K562 (cell line): ENCODE results near the gene TMEM273. TPM values are rescaled to one million over a fixed set of nuclear protein-coding genes. Genes with fewer than 3 reads are reported as not detected.

Source experiments
- ASH1L ChIP-seq: fragments of 450-650 bp; IDR thresholded peaks from 2 replicates; pipeline ENCODE4 v1.6.1; 2018; ENCODE audit warnings: borderline replicate concordance, mild to moderate bottlenecking, low read depth; ENCODE audit not compliant: partially characterized antibody
- CHD2 ChIP-seq: IDR thresholded peaks from 2 replicates; pipeline ENCODE4 v1.6.1; 2011; ENCODE audit warnings: low read depth, low read length
- CREB1 ChIP-seq, 2 experiments: sonication (generic) in 1 of 2; formaldehyde crosslinking in 1 of 2; IDR thresholded peaks; 2 replicates each; pipeline versions ENCODE4 v1.6.1 to v1.8.0; 2012 to 2022; ENCODE audit warnings: inconsistent platforms in 1 of 2, mild to moderate bottlenecking in 1 of 2, missing genetic modification reagents in 1 of 2, moderate library complexity in 1 of 2
- GATAD2B ChIP-seq: fragments of 450-650 bp; IDR thresholded peaks from 2 replicates; pipeline ENCODE4 v1.6.1; 2017; ENCODE audit warnings: mild to moderate bottlenecking, borderline replicate concordance
- KAT8 ChIP-seq: fragments of 450-650 bp; IDR thresholded peaks from 2 replicates; pipeline ENCODE4 v1.6.1; 2016; ENCODE audit warnings: low read depth, mild to moderate bottlenecking
- MXI1 ChIP-seq: IDR thresholded peaks from 2 replicates; pipeline ENCODE4 v1.6.1; 2011; ENCODE audit warnings: low read depth, mild to moderate bottlenecking, improper control_type of control experiment, low read length
- NCOA2 ChIP-seq, 2 experiments: fragments of 450-650 bp; IDR thresholded peaks; 2 replicates each; pipeline ENCODE4 v1.6.1; 2018; ENCODE audit warnings: mild to moderate bottlenecking in 2 of 2, moderate library complexity in 1 of 2; ENCODE audit not compliant: partially characterized antibody in 2 of 2
- NR2C1 ChIP-seq, 2 experiments: fragments of 450-650 bp; IDR thresholded peaks; 2 replicates each; pipeline ENCODE4 v1.6.1; 2017; ENCODE audit warnings: mild to moderate bottlenecking in 2 of 2, antibody characterized with exemption in 1 of 2, inconsistent platforms in 1 of 2, missing compliant biosample characterization in 1 of 2, missing genetic modification characterization in 1 of 2
- PURB ChIP-seq: sonication (generic); formaldehyde crosslinking; IDR thresholded peaks from 2 replicates; pipeline ENCODE4 v1.9.0; 2021; ENCODE audit warnings: low read depth, mild to moderate bottlenecking, missing genetic modification reagents
- RBM14 ChIP-seq: fragments of 200-400 bp; formaldehyde crosslinking; IDR thresholded peaks from 2 replicates; pipeline ENCODE4 v1.6.1; 2018; ENCODE audit warnings: low read depth, mild to moderate bottlenecking, low read length, moderate library complexity, borderline replicate concordance; ENCODE audit not compliant: insufficient read depth
- SMARCA4 ChIP-seq: fragments of 450-650 bp; IDR thresholded peaks from 2 replicates; pipeline ENCODE4 v1.6.1; 2016
- SMARCE1 ChIP-seq: fragments of 450-650 bp; IDR thresholded peaks from 2 replicates; pipeline ENCODE4 v1.7.1; 2016; ENCODE audit warnings: mild to moderate bottlenecking
- SRSF3 ChIP-seq: fragments of 200-400 bp; formaldehyde crosslinking; IDR thresholded peaks from 2 replicates; pipeline ENCODE4 v1.6.1; 2016; ENCODE audit warnings: mild to moderate bottlenecking, low read length, moderate library complexity; ENCODE audit not compliant: insufficient read depth
- TCF7L2 ChIP-seq: fragments of 150-350 bp; IDR thresholded peaks from 2 replicates; pipeline ENCODE4 v1.6.1; 2016; ENCODE audit warnings: low read depth, mild to moderate bottlenecking, low read length, moderate library complexity
- YBX1 ChIP-seq: fragments of 450-650 bp; IDR thresholded peaks from 2 replicates; pipeline ENCODE4 v1.7.1; 2016; ENCODE audit warnings: mild to moderate bottlenecking
- ZNF212 ChIP-seq: fragments of 450-650 bp; formaldehyde crosslinking; IDR thresholded peaks from 2 replicates; pipeline ENCODE4 v1.4.0; 2020; ENCODE audit warnings: mild to moderate bottlenecking
- ZNF23 ChIP-seq: fragments of 250-450 bp; sonication (Bioruptor Pico); IDR thresholded peaks from 2 replicates; pipeline ENCODE4 v1.4.0; 2020; ENCODE audit warnings: mild to moderate bottlenecking
- ZNF384 ChIP-seq: IDR thresholded peaks from 2 replicates; pipeline ENCODE4 v1.6.1; 2012; ENCODE audit warnings: low read depth, low read length, improper control_type of control experiment
- ZNF445 ChIP-seq: fragments of 250-450 bp; sonication (Bioruptor Pico); IDR thresholded peaks from 2 replicates; pipeline ENCODE4 v1.4.0; 2020; ENCODE audit warnings: low read depth, mild to moderate bottlenecking, moderate library complexity
- ZNF507 ChIP-seq: conservative IDR thresholded peaks from 2 replicates; pipeline ENCODE4 v1.6.1; 2017; ENCODE audit warnings: missing genetic modification characterization, missing compliant biosample characterization
- ZNF583 ChIP-seq: fragments of 250-450 bp; sonication (Bioruptor Pico); IDR thresholded peaks from 2 replicates; pipeline ENCODE4 v1.4.0; 2020
- polyA plus RNA-seq, 8 experiments: library from polyadenylated mRNA; depleted of rRNA in 4 of 8; stranded (reverse) in 5 of 8; unstranded in 3 of 8; fragments of >200 nt; fragmentation: Nextera tagmentation in 2 of 8; fragmentation: Illumina TruSeq in 1 of 8; extraction: Ambion mirVana in 2 of 8; extraction: Trizol in 1 of 8; gene quantifications; 2 replicates each; pipeline versions ENCODE4 v1.2.1 to v1.2.3, GENCODE V29; 2011 to 2014; ENCODE audit warnings: inconsistent platforms in 1 of 8, missing spikeins in 1 of 8
- total RNA-seq, 7 experiments: library from RNA; depleted of rRNA in 6 of 7; stranded (reverse); fragments of >200 nt in 6 of 7; fragmentation: Illumina TruSeq in 2 of 7; extraction: Trizol in 2 of 7; gene quantifications; 2 replicates each; pipeline versions ENCODE4 v1.2.1 to v1.2.3, GENCODE V29; 2011 to 2021; ENCODE audit warnings: low replicate concordance in 1 of 7
- TF ChIP-seq, protein P1 (sequence below): fragments of 250-450 bp; sonication (Bioruptor Pico); IDR thresholded peaks from 2 replicates; pipeline ENCODE4 v1.9.0; 2021; ENCODE audit warnings: mild to moderate bottlenecking, inconsistent platforms
- TF ChIP-seq, protein P2 (sequence below): fragments of 250-450 bp; sonication (Bioruptor Pico); IDR thresholded peaks from 2 replicates; pipeline ENCODE4 v1.4.0; 2020; ENCODE audit warnings: mild to moderate bottlenecking, moderate library complexity
- TF ChIP-seq, protein P3 (sequence below): fragments of 250-450 bp; sonication (Bioruptor Pico); IDR thresholded peaks from 2 replicates; pipeline ENCODE4 v1.8.0; 2022; ENCODE audit warnings: moderate library complexity, mild to moderate bottlenecking, inconsistent platforms

TMEM273 gene
- total and polyA plus RNA-seq, 9 of the 15 experiments (the other 6 are each of a cell fraction or from before 2014, with no cell fraction given): 39.2 to 131 (median 95.6) TPM

DNA sequence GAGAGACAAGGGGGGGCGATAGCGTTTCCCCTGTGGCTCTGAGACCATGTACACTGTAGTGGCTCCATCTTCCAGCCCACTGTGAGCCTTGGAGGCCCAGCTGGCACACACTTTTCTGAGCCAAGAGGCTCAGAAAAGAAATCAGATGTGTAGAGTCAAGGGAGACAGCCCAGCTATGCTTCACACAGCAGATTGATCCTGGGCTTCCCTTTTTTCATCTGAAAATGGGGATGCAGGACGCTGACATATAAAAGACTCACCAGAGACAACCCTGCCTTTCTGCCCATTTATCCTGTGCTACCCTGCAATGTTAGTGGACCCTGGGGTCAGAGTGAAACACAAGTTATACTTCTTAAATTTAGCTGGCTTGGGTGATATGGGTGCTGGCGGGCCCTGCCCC is 14.3 kb downstream of the TMEM273 start (continued):
- TF ChIP-seq, protein P1, sequence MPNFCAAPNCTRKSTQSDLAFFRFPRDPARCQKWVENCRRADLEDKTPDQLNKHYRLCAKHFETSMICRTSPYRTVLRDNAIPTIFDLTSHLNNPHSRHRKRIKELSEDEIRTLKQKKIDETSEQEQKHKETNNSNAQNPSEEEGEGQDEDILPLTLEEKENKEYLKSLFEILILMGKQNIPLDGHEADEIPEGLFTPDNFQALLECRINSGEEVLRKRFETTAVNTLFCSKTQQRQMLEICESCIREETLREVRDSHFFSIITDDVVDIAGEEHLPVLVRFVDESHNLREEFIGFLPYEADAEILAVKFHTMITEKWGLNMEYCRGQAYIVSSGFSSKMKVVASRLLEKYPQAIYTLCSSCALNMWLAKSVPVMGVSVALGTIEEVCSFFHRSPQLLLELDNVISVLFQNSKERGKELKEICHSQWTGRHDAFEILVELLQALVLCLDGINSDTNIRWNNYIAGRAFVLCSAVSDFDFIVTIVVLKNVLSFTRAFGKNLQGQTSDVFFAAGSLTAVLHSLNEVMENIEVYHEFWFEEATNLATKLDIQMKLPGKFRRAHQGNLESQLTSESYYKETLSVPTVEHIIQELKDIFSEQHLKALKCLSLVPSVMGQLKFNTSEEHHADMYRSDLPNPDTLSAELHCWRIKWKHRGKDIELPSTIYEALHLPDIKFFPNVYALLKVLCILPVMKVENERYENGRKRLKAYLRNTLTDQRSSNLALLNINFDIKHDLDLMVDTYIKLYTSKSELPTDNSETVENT (CRISPR knock-in tag): no peak
- TF ChIP-seq ZNF507 (tag) (no peak), KAT8 (no peak), ZNF445 (CRISPR knock-in tag) (no peak), MXI1 (no peak), ZNF384 (no peak), SMARCA4 (no peak), TCF7L2 (no peak), SMARCE1 (no peak), ZNF212 (CRISPR knock-in tag) (no peak), PURB (CRISPR knock-in tag) (no peak), ZNF23 (CRISPR knock-in tag) (no peak), CHD2 (0 out of 2 replicates have a peak, but pooled peaks have one; percentile 29), SRSF3 (no peak), GATAD2B (no peak), RBM14 (no peak), NR2C1 (IDR thresholded peaks at IDR 0.05) (no peak), NR2C1 (tag; IDR thresholded peaks at IDR 0.05) (no peak), CREB1 (IDR thresholded peaks at IDR 0.05) (no peak), CREB1 (CRISPR knock-in tag; IDR thresholded peaks at IDR 0.05) (peak; percentile 5; the same call in 1 of the 2 replicates), ASH1L (no peak), YBX1 (no peak), NCOA2 (IDR thresholded peaks at IDR 0.05; ENCODE audit: partially characterized antibody in 2 of 2) (no peak), ZNF583 (CRISPR knock-in tag) (no peak)
- TF ChIP-seq, protein P2, sequence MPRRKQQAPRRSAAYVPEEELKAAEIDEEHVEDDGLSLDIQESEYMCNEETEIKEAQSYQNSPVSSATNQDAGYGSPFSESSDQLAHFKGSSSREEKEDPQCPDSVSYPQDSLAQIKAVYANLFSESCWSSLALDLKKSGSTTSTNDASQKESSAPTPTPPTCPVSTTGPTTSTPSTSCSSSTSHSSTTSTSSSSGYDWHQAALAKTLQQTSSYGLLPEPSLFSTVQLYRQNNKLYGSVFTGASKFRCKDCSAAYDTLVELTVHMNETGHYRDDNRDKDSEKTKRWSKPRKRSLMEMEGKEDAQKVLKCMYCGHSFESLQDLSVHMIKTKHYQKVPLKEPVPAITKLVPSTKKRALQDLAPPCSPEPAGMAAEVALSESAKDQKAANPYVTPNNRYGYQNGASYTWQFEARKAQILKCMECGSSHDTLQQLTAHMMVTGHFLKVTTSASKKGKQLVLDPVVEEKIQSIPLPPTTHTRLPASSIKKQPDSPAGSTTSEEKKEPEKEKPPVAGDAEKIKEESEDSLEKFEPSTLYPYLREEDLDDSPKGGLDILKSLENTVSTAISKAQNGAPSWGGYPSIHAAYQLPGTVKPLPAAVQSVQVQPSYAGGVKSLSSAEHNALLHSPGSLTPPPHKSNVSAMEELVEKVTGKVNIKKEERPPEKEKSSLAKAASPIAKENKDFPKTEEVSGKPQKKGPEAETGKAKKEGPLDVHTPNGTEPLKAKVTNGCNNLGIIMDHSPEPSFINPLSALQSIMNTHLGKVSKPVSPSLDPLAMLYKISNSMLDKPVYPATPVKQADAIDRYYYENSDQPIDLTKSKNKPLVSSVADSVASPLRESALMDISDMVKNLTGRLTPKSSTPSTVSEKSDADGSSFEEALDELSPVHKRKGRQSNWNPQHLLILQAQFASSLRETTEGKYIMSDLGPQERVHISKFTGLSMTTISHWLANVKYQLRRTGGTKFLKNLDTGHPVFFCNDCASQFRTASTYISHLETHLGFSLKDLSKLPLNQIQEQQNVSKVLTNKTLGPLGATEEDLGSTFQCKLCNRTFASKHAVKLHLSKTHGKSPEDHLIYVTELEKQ: peak; percentile 18; the same call in 1 of the 2 replicates
- TF ChIP-seq, protein P3, sequence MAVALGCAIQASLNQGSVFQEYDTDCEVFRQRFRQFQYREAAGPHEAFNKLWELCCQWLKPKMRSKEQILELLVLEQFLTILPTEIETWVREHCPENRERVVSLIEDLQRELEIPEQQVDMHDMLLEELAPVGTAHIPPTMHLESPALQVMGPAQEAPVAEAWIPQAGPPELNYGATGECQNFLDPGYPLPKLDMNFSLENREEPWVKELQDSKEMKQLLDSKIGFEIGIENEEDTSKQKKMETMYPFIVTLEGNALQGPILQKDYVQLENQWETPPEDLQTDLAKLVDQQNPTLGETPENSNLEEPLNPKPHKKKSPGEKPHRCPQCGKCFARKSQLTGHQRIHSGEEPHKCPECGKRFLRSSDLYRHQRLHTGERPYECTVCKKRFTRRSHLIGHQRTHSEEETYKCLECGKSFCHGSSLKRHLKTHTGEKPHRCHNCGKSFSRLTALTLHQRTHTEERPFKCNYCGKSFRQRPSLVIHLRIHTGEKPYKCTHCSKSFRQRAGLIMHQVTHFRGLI (CRISPR knock-in tag): no peak
